HG03460 (cell line): ENCODE data around the gene C1orf232.
A peak's percentile ranks its signal among the peaks of the same experiment; 100 is the strongest.

Source experiments
- ATAC-seq: cut with Tn5 transposase; IDR thresholded peaks from one replicate; pipeline ENCODE4 v1.9.1; 2021; ENCODE audit not compliant: unreplicated experiment

C1orf232 gene

DNA sequence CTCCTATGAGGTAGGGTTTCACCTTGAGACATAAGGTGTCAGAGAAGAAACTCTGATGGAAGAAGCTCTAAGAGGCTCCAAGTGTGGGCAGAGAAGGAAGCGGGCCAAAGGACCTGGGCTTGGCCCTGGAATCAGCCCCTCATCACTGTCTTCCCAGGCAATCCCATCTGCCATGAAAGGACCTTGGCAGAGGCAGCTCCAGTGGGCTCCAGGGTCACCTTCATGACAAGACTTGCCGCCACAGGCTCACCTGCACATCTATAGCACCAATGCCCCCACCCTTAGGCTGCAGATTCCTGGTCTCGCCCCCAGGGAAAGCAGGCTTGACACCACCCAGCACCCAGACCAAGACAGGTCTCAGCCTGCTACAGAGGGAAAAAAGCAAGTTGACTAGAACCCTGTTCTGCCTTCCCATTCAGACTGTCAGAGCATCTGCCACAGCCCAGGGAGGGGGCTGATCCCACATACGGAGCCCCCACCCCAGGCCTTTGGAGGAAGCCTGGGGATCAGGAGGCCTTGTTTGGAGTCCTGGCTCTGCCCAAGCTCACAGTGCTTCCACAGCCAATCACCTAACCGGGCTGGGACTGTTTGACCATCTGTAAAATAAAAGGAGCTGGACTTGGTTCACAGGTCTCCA is 10.4 kb downstream of the C1orf232 start:
- ATAC-seq = no peak

DNA sequence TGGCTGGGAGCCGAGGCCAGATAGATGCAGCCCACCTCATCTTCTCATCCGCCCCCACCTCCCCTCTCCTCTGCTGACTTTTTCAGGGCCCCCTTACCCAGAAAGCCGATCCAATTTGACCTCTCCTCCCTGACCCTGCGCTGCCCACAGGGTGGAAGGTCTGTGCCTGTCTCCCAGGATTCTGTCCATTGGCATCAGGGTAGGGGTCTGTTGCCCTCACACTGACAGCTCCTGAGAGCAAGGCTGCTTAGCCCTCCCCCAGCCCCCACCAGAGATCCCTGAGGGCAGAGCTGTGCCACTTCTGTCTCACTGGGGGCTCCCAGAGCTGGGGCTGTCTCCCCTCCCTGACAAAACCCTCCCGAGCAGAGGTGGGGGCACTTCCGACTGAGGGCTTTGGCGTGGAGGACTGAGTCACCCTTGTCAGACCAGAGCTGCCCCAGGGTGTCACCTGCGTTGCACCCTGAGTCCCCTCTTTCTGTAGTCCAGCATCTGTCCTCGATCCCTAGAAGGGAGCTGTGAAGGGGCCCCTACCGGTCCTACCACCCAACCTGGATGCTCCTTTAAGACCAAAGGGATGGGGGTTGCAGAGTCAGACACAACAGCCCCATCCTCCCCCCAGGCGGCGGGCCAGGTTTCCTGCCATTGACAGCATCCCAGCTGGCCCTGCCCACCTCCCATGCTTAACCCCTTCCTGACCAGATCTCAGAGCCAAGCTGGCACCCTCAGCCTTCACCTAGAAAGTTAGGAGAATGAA is 12.3 kb downstream of the C1orf232 start:
- no peak for ATAC-seq

DNA sequence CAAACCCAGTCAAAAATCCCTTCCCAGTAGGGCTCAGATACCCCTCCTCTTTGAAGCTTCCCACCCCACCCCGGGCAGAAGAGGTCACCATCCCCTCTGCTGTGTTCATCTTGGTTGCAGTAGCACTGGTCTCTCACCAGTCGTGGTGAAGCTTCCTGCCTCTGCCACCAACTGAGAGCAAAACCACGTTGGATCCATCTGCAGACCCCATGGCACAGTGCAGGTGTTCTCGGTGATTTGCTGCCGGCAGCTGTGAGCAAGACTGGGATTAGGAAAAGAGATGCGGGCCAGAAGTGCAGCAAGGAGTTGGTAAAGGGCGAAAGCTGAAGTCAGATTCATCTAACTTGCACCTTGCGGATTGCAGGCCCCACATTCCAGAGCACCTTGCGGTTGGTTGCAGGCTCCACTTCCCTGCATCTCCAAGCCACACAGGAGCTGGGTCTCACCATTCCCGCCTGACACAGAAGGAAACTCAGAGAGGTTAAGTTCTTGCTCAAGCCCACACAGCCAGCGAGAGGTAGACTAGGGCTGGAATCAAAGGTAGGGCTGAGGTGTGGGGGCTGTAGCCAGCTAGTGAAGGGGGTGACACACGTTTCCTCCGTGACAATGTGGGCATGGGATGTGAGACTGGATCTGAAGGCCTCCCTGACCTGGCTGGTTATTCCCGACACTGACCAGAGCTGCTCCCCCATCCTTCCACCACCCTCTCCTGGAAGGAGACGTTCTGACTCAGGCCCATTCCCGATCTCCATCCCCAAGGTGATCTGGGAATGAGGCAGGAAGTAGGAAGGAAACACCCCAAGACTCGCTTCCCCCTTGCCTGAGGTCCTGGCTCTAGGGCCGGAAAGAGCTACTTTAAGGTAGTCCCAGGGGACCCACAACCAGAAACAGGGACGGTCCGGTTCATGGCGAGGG is 13.1 kb downstream of the C1orf232 start:
- ATAC-seq = no peak

DNA sequence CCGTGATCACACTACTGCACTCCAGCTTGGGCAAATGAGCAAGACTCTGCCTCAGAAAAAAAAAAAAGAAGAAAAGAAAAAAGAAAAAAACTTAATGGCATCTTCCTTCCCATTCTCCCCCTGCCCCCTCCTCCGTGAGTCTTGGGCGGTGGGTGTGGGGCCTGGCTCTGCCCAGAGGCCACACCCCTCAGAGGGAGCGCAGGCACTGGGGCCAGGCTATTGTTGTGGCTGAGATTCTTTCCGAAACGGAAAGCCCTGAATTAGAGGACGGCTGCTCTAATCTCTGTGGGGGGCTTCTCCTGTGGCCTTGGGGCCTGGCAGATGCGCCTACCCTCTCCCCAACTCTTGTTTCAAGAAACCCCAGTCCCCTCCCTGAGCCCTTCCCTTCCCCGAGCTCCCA is 14.0 kb downstream of the C1orf232 start:
- no peak for ATAC-seq

DNA sequence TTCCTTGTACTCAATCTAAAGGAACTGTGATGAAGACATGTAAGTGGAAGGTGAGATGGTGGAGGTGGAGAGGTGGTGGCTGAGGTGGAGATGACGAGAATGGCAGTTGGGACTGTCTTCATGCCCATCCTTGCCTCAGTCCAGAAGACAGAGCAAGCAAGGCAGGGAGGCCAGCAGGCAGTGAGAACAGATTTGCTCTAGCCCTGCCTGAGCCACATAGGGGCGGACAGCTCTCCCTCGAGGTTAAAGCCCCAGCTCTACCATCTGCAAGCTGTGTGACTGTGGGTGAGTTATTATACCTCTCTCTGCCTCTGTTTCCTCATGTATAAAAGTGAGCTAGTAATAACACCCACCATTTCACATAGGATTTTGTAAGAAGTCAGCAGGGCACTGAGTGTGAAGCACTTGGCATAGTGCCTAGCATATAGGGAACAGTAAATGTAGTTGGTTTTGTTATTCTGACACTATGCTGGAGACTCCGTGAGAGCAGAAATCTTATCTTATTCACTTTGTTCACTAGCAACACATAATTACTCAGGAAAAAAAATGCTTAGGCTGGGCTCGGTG is 14.7 kb downstream of the C1orf232 start:
- ATAC-seq = no peak

DNA sequence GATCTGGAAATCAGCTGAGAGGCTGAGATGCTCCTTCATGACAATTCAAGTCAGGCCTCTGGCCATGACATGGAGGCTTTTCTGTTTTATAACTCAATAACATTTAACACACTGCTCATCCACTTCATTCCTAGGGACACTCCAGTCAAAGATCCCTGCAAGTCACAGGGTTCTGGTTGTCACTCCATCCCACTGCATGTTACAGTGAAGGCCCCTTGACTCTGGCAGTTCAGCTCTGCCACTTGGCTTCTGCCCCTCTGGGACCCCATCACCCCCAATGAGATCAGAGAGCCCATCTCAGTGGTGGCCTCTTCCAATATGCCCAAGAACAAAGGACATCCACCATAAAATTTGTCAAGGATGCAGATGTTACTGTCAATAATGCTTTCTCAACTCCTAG is 19.9 kb downstream of the C1orf232 start:
- ATAC-seq = no peak

DNA sequence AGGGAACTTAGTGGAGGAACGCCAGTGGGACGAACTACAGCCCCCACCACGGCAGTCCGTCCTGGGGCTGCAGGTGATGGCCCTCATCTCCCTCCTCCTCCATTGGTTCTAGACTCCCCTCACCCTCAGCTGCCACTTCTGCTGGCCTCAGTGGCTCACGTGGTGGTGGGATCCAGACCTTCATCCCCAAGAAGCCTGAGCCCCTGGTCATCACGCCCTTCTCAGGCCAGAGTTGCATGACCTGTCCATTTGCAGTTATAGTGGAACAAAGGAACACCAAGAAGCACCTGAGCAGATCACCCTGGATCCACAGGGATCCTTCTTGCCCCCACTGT is 22.8 kb downstream of the C1orf232 start:
- ATAC-seq = no peak

DNA sequence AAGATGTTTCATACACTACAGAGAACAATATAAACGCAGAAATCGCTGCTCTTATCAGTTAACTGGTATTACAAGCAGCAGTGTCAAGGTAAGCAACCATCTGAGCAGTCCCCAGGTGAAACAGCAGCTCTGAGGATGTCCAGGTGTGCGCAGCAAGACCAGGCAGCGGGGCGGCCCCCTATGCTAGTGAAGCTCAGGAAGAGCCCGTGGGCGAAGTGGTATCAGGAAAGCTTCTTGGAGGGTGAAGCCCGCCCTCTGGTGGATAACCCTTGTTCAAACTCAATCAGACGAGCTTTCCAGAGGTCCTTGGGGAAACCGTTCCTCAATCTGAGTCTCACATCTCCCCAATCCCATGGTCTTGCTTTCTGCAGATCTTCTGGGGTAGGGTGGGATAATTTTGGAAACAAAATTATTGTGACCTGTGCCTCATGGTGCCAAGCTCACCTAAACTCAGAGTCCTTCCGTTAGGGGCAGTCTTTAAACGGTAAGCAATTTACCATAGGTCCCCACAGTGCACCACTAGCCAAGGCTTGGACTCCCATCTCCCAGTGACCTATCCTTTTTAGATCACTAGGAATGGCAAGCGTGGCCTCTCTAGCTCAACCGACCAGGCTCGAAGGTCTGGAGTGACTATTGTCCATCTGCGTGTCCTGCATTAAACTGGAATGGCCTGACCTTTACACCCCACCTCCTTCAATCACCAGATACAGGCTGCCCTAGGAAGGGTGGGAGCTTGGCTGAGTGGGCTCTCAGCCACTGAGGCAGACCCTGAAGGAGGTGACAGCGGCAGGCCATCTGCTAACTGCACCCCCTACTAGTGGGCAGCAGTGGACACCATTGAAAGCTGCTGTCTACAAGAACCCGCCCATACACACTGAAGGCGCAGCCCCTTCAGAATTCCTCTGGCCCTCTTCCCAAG is 23.5 kb downstream of the C1orf232 start:
- ATAC-seq = no peak

DNA sequence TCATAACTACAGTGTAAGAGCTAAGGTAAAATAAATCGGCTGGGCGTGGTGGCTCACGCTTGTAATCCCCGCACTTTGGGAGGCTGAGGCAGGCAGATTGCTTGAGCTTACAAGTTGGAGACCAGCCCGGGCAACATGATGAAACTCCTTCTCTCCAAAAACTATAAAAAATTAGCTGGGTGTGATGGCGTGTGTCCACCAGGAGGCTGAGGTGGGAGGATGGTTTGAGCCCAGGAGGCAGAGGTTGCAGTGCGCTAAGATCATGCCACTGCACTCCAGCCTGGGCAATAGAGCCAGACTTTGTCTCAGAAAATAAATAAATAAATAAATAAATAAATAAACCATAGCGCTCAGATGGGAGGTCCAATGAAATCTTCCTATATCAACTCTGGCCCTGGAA is 26.6 kb downstream of the C1orf232 start:
- no peak for ATAC-seq

DNA sequence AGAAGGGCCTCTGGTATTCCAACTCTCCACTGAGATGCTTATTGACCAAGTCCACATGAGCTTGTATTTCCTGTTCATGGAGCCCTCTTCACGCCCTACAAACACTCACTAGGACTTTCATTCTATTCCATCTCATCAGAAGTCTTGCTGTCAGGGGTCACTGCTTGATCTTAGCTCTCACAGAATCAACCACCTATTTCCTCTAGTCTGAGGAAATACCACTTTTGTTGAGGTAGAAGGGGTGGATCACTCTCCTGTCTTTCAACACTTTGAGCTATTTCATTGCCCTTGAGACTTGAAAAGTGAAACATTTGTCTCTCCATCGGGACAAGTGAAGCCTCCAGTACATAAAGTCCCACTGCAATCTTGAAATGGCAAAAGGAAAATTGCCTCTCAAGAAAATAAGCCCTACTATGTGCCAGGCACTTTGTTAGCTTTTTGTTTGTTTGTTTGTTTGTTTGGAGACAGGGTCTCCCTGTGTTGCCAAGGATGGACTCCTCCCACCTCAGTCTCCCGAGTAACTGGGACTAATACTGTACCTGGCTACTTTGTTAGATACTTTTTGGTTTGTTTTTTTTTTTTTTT is 29.7 kb downstream of the C1orf232 start:
- no peak for ATAC-seq

DNA sequence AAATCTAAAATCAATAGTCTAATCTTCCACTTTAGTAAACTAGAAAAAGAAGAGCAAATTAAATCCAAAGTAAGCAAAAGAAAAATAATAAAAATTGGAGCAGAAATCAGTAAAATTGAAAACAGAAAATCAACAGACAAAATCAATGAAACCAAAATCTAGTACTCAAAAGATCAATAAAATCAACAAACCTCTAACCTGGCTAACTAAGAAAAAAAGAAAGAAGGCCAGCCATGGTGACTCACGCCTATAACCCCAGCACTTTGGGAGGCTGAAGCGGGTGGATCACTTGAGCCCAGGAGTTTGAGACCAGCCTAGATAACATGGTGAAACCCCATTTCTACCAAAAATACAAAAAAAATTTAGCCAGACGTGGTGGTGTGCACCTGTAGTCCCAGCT is 34.3 kb downstream of the C1orf232 start:
- no peak for ATAC-seq

DNA sequence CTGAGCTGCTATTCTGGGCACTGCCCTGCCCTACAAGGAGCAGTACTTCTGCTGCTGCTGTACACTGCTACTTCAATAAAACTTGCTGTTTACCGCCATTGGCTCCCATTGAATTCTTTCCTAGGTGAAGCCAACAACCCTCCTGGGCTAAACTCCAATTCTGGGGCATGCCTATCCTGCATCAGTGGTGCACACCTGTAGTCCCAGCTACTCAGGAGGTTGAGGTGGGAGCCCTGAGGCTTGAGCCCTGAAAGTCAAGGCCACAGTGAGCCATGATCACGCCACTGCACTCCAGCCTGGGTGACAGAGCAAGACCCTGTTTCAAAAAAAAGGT is 36.0 kb downstream of the C1orf232 start:
- ATAC-seq = no peak

DNA sequence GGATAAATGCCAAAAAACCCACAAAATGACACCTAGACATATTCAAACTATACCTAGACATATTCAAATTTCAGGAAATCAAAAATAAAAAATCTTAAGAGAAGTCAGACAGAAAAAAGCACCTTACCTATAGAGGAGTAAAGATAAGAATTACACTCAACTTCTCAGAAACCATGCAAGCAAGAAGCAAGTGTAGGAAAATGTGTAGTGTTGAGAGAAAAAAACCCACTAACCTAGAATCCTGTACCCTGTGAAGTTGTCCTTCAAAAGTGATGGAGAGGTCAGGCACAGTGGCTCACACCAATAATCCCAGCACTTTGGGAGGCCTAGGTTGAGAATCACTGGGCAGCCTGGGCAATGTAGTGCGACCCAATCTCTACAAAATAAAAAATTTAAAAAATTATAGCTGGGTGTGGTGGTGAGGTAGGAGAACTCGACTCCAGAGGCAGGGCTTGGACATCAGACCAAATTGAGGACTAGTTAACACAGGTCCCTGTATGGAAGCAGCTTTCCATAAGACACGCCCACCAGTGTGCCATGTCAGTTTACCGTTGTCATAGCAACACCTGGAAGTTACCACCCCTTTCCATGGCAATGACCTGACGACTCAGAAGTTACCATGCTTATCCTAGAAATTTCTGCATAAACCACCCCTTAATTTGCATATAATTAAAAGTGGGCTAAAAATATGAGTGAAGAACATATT is 36.5 kb downstream of the C1orf232 start:
- ATAC-seq = no peak

DNA sequence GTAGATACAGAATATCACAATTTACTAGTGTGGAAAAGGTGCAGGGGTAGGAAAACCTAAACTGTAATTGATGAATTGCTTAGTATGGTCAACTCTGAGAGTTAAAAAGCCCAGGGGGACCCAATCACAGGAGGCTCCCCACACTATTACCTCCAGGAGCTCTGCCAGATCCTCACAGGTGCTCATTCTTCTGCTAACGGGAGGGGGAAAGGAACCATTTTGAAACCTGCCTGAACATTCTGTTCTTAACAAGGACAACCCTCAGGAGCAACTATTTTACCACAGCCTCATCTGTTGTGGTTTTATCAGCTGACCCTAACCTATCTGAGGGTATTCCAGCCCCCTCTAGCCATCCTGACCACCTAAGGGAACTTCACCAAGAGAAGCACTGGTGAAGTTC is 38.1 kb downstream of the C1orf232 start:
- ATAC-seq = no peak

DNA sequence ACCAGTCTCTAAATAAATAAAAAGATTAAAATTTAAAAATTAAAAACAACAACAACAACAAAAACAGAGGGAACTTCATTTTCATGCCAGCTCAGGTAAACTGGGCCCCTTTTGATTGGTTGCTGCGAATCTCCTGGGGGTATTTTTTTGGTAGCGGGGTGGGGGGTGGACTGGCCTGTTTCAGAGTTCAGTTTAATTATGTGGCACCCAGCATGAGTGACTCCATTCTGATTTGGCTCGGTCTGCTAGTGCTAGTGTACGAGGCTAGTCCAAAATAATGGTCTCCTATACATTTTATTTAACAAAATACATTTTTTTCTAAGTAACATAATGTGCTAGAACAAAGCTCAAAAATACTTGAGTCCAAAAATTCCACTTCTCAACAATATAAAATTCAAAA is 39.0 kb downstream of the C1orf232 start:
- no peak for ATAC-seq

DNA sequence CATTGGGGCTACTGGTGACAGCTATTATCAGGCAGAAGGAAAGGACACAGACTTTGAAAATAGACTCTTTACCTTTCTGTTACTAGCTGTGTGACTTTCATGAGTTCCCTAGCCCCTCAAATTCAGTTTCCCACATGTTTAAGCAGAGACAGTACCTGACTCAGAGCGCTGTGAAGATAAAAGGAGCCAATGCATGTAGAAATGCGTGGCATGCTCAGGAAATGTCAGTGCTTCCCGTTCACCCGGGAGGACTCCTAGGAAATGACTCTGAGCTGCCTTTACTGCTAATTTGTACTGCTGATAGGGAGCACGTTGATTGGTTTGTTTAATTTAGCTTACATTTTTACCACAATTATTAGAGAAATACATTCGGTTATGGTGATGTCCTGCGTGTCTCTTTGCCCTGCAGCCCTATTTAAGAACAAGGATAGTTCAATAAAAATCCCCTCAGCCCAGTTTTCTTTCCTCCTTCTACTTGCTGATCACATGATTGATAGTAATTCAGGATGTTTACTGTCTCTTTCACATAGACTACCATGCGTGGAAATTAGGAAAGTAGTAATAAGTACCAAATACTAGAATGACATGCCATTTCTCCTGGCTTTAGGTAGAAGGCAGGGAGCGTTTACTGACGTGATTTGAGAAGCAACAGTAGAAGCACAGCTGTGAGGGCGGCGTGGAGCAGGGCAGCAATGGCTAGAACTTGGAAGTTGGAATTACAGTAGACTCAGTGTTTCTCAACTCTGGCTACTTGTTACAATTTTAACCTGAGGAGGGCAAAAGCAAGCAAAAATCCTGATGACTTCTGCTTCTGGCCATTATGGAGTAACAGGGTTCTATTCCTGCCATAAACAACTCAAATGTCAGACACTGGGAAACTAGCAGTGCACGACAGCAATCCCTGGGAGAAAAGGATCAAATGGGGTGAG is 41.3 kb downstream of the C1orf232 start:
- no peak for ATAC-seq

DNA sequence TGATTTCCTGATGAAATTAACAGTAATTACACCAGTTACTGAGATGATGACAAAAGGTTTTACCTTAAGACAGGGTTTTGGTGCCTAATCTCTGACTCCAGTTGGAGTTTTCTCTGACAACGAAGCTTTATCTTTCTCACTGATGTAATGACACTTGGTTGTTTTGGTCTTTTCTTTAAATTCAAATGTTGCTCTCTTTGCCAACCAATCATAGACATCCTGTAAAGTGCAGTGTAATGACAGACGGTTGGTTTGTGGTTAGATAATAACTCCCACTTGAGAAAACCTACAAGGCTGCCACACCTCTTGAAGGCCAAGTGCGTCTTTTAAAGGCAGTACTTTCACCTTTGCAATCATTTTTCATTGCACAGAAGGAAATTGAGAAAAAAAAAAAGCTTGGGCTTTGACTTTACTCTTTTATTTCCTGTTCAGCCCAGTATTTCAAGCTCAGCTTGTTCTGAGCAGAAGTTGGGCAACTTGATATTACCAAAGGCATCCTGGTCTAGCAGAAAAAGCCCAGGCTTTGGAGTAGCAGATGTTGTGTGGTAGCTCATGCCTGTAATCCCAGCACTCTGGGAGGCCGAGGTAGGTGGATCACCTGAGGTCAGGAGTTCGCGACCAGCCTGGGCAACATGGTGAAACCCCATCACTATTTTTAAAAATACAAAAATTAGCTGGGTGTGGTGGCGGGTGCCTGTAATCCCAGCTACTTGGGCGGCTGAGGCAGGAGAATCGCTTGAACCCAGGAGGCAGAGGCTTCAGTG is 42.3 kb downstream of the C1orf232 start:
- ATAC-seq = peak; percentile 77

DNA sequence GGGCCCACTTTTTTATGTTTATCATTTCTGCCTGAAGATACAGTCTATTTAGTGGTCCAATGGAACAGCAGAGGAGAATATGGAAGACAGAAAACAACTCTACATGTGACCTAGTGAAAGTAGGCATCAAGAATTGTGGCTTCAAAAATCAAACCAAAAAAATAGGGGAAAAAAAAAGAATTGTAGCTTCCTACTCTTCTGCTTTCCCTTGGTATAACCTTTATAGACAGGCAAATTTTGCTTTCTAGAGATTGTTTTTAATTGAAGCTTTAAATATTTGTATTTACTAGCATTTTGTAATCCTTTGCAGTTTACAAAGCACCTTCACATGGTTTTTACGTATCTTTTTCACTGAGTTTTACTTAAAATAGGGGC is 42.8 kb downstream of the C1orf232 start:
- ATAC-seq = no peak
